Osteoblast (primary cell): ENCODE data around the gene PRR19. TPM values are rescaled to one million over a fixed set of nuclear protein-coding genes. Genes with fewer than 3 reads are reported as not detected.

Source experiments
- DNase-seq: peaks from one replicate; pipeline ENCODE4 v3.0.0; 2011; ENCODE audit warnings: low spot score, mixed read lengths; ENCODE audit not compliant: insufficient read length; ENCODE audit errors: missing footprints
- H2AFZ ChIP-seq: 2 replicates; pipeline ENCODE4 v1.6.0; 2011; ENCODE audit warnings: mild to moderate bottlenecking, low read length
- H3K27ac ChIP-seq: 2 replicates; pipeline ENCODE4 v1.5.1; 2011; ENCODE audit warnings: mild to moderate bottlenecking, low read depth, low read length, moderate library complexity
- H3K27me3 ChIP-seq: 2 replicates; pipeline ENCODE4 v1.6.0; 2012; ENCODE audit warnings: mild to moderate bottlenecking, control low read depth, inconsistent platforms, low read length, moderate library complexity; ENCODE audit not compliant: insufficient read depth
- H3K36me3 ChIP-seq: 2 replicates; pipeline ENCODE4 v1.5.1; 2011; ENCODE audit warnings: mild to moderate bottlenecking, low read length, control low read depth, moderate library complexity; ENCODE audit not compliant: insufficient read depth
- H3K4me1 ChIP-seq: 2 replicates; pipeline ENCODE4 v1.5.1; 2011; ENCODE audit warnings: mild to moderate bottlenecking, low read length, control low read depth, moderate library complexity; ENCODE audit not compliant: insufficient read depth
- H3K4me2 ChIP-seq: 2 replicates; pipeline ENCODE4 v1.6.0; 2011; ENCODE audit warnings: mild to moderate bottlenecking, low read length; ENCODE audit not compliant: insufficient read depth
- H3K4me3 ChIP-seq: fragments of 200-600 bp; sonication (generic); 3 replicates; pipeline ENCODE4 v1.5.1; 2012; ENCODE audit warnings: mild to moderate bottlenecking, low read length, inconsistent platforms; ENCODE audit not compliant: insufficient read depth
- H3K79me2 ChIP-seq: 2 replicates; pipeline ENCODE4 v1.6.0; 2012; ENCODE audit warnings: mild to moderate bottlenecking, low read length, control low read depth, inconsistent platforms; ENCODE audit not compliant: insufficient read depth
- H3K9me3 ChIP-seq: 2 replicates; pipeline ENCODE4 v1.5.1; 2011; ENCODE audit warnings: low read depth, low read length, control low read depth
- H4K20me1 ChIP-seq: 2 replicates; pipeline ENCODE4 v1.6.0; 2012; ENCODE audit warnings: mild to moderate bottlenecking, low read length, control low read depth; ENCODE audit not compliant: insufficient read depth
- small RNA-seq: library from RNA; depleted of rRNA; stranded (forward); fragments of <200 nt; gene quantifications from one replicate; pipeline ENCODE3, GENCODE V24; 2012
- total RNA-seq: library from RNA; depleted of rRNA; stranded (reverse); fragments of >200 nt; gene quantifications from 2 replicates; pipeline ENCODE4 v1.2.3, GENCODE V29; 2012
- TF ChIP-seq, protein P1 (sequence below): IDR thresholded peaks from 2 replicates; pipeline ENCODE4 v1.5.1; 2011; ENCODE audit warnings: mild to moderate bottlenecking, low read depth, low read length, moderate library complexity; ENCODE audit errors: extremely low read depth

PRR19 gene
- total RNA-seq, 1 donor = 0.36 TPM

DNA sequence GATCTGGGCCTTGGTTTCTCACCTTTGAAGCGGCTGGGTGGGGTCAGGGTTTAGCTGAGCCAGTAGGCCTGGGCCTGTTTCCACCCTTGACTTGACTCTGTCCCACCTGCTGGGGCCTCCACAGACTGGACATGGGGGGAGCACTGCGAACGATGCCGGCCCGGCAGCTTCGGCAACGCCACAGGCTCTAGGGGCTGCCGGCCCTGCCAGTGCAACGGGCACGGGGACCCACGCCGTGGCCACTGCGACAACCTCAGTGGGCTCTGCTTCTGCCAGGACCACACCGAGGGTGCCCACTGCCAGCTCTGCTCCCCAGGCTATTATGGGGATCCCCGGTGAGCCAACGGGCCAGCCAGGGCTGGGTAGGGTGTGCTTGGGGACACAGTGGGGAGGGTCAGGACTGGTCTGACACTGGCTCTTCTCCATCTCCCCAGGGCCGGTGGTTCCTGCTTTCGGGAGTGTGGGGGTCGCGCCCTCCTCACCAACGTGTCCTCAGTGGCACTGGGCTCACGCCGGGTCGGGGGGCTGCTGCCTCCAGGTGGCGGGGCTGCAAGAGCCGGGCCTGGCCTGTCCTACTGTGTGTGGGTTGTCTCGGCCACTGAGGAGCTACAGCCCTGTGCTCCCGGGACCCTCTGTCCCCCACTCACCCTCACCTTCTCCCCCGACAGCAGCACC, 51.5 kb downstream of the PRR19 start:
- no peaks in the 10 kb centered on the region for H3K9me3 ChIP-seq
- no peaks in the 10 kb centered on the region for H3K4me1 ChIP-seq
- H2AFZ ChIP-seq = no peak overlapping the region
- no peak overlapping the region for H3K27ac ChIP-seq
- TF ChIP-seq, protein P1, sequence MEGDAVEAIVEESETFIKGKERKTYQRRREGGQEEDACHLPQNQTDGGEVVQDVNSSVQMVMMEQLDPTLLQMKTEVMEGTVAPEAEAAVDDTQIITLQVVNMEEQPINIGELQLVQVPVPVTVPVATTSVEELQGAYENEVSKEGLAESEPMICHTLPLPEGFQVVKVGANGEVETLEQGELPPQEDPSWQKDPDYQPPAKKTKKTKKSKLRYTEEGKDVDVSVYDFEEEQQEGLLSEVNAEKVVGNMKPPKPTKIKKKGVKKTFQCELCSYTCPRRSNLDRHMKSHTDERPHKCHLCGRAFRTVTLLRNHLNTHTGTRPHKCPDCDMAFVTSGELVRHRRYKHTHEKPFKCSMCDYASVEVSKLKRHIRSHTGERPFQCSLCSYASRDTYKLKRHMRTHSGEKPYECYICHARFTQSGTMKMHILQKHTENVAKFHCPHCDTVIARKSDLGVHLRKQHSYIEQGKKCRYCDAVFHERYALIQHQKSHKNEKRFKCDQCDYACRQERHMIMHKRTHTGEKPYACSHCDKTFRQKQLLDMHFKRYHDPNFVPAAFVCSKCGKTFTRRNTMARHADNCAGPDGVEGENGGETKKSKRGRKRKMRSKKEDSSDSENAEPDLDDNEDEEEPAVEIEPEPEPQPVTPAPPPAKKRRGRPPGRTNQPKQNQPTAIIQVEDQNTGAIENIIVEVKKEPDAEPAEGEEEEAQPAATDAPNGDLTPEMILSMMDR = no peak
- no peaks in the 10 kb centered on the region for H3K79me2 ChIP-seq
- no peaks in the 10 kb centered on the region for H3K36me3 ChIP-seq
- no peak overlapping the region for H3K4me3 ChIP-seq
- DNase-seq = peak; percentile 64
- H3K27me3 ChIP-seq = no peaks in the 10 kb centered on the region
- H3K4me2 ChIP-seq = no peak overlapping the region
- no peaks in the 10 kb centered on the region for H4K20me1 ChIP-seq

DNA sequence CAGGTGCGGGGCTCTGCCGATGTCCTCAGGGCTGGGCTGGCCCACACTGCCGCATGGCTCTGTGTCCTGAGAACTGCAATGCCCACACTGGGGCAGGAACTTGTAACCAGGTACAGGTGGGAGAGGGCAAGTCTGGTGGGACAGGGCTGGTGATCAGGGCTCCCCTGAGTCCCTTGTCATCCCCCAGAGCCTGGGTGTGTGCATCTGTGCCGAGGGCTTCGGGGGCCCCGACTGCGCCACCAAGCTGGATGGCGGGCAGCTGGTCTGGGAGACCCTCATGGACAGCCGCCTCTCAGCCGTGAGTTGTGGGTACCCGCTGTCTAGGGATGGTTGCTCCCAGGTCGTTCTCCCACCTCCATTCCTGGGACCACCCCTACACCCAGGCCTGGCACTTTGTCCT, 54.0 kb downstream of the PRR19 start:
- Histone ChIP-seq H3K27ac (no peak overlapping the region), H2AFZ (no peak overlapping the region), H3K9me3 (no peaks in the 10 kb centered on the region), H3K4me1 (no peaks in the 10 kb centered on the region), H3K4me3 (no peak overlapping the region), H3K79me2 (no peaks in the 10 kb centered on the region), H3K27me3 (no peaks in the 10 kb centered on the region), H3K36me3 (no peaks in the 10 kb centered on the region), H3K4me2 (no peak overlapping the region), H4K20me1 (no peaks in the 10 kb centered on the region)
- DNase-seq = peak; percentile 46
- TF ChIP-seq, protein P1 = no peak

DNA sequence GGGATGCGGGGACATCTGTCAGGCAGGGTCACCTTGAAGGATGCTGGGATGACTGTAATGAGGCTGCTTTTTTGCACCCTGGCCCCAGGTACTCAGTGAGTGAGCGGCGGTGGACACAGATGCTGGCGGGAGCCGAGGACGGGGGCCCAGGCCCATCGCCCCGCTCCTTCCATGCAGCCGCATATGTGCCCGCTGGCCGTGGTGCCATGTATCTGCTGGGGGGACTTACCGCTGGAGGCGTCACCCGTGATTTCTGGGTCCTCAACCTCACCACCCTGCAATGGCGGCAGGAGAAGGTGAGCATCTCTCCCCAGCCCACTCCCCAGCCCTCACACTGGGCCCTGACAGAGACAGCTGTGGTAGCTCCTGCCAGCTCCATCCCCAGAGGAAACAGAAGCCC, 54.8 kb downstream of the PRR19 start:
- H3K9me3 ChIP-seq = no peaks in the 10 kb centered on the region
- DNase-seq = peak; percentile 72
- H3K4me3 ChIP-seq = no peak overlapping the region
- TF ChIP-seq, protein P1 = no peak
- H3K79me2 ChIP-seq = no peaks in the 10 kb centered on the region
- H3K4me2 ChIP-seq = no peak overlapping the region
- H3K27me3 ChIP-seq = no peaks in the 10 kb centered on the region
- no peaks in the 10 kb centered on the region for H3K4me1 ChIP-seq
- no peaks in the 10 kb centered on the region for H4K20me1 ChIP-seq
- H2AFZ ChIP-seq = no peak overlapping the region
- no peaks in the 10 kb centered on the region for H3K36me3 ChIP-seq
- H3K27ac ChIP-seq = no peak overlapping the region

DNA sequence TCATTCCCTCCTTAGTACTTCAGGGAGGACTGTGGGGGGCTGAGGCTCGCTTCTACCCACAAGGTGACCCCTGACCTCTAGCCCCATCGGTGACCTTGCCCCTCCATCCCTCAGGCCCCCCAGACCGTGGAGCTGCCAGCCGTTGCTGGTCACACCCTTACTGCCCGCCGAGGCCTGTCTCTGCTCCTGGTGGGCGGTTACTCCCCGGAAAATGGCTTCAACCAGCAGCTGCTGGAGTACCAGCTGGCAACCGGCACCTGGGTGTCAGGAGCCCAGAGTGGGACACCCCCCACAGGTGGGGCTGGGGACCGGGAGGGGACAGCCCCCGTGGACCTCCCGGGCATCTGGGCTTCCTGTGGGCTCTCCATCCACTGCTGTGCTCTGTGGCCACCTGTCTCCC, 55.4 kb downstream of the PRR19 start:
- TF ChIP-seq, protein P1 = no peak
- H3K9me3 ChIP-seq = no peaks in the 10 kb centered on the region
- H3K27me3 ChIP-seq = no peaks in the 10 kb centered on the region
- no peaks in the 10 kb centered on the region for H3K36me3 ChIP-seq
- no peak overlapping the region for H3K4me3 ChIP-seq
- no peak overlapping the region for H2AFZ ChIP-seq
- no peak for DNase-seq
- H3K4me1 ChIP-seq = no peaks in the 10 kb centered on the region
- no peaks in the 10 kb centered on the region for H3K79me2 ChIP-seq
- H3K27ac ChIP-seq = no peak overlapping the region
- H4K20me1 ChIP-seq = no peaks in the 10 kb centered on the region
- no peak overlapping the region for H3K4me2 ChIP-seq

Small RNA genes within 50 kb of the gene (small RNA-seq; reads per million reads assigned to genes)
- not detected for gene MIR8077

Other genes with a start within 250 kb of the PRR19 start
- gene GRIK5, start 231.9 kb upstream of the PRR19 start, total RNA-seq = under 0.01 TPM in 2 replicates
- gene ZNF574, start 226.0 kb upstream of the PRR19 start, total RNA-seq = 13.6 and 13.8 TPM in 2 replicates
- gene POU2F2, start 169.7 kb upstream of the PRR19 start, total RNA-seq = under 0.01 and 0.88 TPM in 2 replicates
- 19.9 and 26.2 TPM in 2 replicates for gene DEDD2, start 84.5 kb upstream of the PRR19 start, total RNA-seq
- gene ZNF526, start 81.8 kb upstream of the PRR19 start, total RNA-seq = 11.5 and 11.9 TPM in 2 replicates
- gene GSK3A, start 59.5 kb upstream of the PRR19 start, total RNA-seq = 16.2 and 18.1 TPM in 2 replicates
- 31.8 and 44.8 TPM in 2 replicates for gene ERF, start 47.0 kb upstream of the PRR19 start, total RNA-seq
- 33.6 and 39.1 TPM in 2 replicates for gene CIC, start 32.9 kb upstream of the PRR19 start, total RNA-seq
- 18.3 and 23.2 TPM in 2 replicates for gene PAFAH1B3, start 492 bp downstream of the PRR19 start, total RNA-seq
- gene TMEM145, start 11.2 kb downstream of the PRR19 start, total RNA-seq = not detected in 2 replicates
- gene MEGF8, start 23.5 kb downstream of the PRR19 start, total RNA-seq = 23.9 and 30.0 TPM in 2 replicates
- not detected in 2 replicates for gene CNFN, start 88.2 kb downstream of the PRR19 start, total RNA-seq
- 1.8 and 2.7 TPM in 2 replicates for gene LIPE, start 125.3 kb downstream of the PRR19 start, total RNA-seq
- not detected in 2 replicates for gene CXCL17, start 140.8 kb downstream of the PRR19 start, total RNA-seq
- gene CEACAM1, start 226.3 kb downstream of the PRR19 start, total RNA-seq = not detected in 2 replicates